Activated CD8-positive, alpha-beta memory T cell treated with anti-CD3 and anti-CD28 coated beads for 1 hour (primary cell): ENCODE data around the gene TSPAN17.

Source experiments
- DNase-seq, 2 donors: peaks; one replicate each; pipeline ENCODE4 v3.0.0-alpha.2; 2020; ENCODE audit warnings: low read depth in 1 of 2; ENCODE audit errors: extremely low read depth in 1 of 2

The TSPAN17 gene

DNA sequence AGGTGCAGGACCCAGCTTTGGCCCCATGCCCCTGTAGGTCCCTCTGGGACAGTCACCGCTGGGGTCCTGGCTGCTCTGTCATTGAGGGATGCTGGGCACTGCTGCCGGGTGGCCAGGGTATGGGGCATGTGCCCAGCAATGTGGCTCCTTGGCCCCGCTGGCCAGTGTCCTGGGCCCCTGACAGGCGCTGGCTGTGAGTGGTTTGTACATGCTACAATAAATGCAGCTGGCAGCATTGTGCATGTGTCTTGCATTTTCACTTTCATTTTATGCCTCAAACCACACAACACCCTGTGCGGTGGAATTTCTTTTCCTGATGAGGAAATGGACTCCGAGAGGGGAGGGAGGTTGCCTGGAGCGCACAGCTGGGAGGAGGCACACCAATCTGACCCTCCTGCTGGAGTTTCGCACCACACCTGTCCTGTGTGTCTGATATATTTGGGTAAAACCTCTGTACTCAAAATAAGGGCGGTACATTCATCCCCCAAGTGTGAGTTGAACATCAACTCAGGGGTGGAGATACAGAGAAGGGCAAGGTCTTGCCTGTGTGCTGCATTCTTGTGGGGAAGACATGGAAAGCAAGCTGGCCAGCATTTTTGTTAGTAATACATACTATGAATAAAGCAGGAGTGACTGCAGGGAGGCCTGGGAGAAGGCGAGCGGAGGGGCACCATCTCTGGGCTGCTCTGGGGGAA lies 11.7 kb downstream of the TSPAN17 start:
- no peak for DNase-seq

DNA sequence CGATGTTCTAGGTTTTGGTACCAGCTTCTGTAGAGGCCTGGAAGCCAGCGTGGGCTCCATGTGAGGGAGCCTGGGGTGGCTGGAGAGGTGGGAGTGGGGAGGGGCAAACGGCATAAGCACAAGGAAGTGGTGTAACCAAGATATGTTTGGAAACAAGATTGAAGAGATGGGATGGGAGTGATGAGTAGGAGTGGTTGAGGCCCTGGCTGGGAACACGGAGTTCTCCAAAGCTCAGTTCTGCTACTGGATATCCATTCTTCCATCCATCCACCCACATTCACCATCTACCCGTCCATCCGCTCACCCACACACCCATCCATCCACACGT lies 12.2 kb downstream of the TSPAN17 start:
- DNase-seq = no peak

- no peak for DNase-seq
These were observed 12.7 kb downstream of the TSPAN17 start for GRCh38 chr5:176659860-176660461.

DNA sequence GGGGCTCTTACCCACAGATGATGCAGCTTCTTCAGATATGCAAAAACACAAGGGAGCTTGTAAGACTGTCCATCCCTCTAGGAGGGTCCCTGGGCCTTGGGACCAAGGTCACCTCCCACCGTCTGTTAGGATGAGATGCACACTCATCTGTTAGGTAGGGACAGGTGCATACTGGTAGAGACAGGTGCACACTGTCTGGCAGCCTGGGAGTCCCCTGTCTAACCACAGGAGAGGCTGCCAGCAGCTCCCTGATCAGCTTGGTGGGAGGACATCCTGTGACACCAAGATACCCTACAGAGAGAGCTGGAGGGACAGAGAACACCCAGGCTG lies 13.2 kb downstream of the TSPAN17 start:
- DNase-seq = no peak

GRCh38 chr5:176660860-176661641 lies 13.8 kb downstream of the TSPAN17 start:
- DNase-seq = peak; percentile 48 to 67

GRCh38 chr5:176661676-176662075 lies 14.4 kb downstream of the TSPAN17 start:
- DNase-seq = no peak

GRCh38 chr5:176662371-176663333 lies 15.4 kb downstream of the TSPAN17 start:
- DNase-seq = no peak

DNA sequence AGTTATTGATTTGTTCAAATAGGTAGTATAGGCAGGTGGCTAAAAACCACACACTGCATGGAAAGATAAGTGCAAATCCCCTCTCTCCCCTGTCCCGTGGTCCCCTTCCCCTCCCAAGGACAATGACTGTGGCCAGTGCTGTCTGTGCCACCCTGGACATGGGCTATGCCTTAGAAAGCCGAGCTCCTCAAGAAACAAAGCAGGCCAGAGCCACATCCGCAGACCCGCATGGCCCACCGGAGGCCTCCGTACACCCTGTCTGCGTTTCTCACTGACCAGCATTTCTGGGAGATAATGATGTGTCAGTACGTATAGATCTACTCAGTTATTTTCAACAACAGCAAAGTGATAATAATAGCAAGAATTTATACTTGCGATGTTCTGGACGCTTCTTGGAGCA lies 16.3 kb downstream of the TSPAN17 start:
- no peak for DNase-seq

DNA sequence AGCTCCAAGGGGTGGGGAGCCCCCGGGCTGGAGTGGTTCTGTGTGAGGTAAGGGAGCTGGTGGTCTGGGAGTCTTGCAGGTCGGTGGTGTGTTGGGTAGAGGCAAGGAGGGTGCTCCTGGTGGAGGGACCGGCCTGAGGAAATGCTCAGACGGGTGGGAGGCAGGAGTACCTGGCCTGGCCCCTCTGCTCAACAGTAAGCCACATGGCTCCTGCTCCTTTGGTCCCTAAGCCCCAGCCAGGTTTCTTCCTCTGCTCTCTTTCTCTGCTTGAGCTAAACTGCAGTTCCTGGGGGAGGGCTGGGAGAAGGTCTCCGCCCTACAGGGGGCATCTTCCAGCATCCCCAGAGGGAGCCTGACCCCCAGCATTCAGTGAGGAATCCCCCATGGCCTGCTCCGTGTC lies 17.2 kb downstream of the TSPAN17 start:
- no peak for DNase-seq

DNA sequence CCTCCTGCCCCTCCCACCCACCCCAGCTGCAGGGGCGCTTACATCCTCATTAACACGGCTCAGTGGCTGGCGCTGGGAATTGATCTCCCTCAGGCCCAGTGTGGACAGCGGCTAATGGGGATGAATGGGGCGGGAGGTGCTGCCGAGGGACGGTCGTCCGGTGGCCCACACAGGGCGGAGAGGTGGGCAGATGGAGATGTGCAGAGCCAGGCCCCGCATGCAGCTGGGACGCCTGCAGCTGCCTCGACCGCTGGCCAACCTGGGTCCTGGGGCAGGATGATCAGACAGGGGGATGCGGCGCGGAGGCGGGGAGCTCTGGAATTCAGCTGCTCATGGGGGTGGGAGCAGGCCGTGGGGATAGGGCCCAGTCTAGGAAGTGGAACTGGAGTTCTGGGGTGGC lies 17.6 kb downstream of the TSPAN17 start:
- DNase-seq = no peak

GRCh38 chr5:176665517-176665916 lies 18.2 kb downstream of the TSPAN17 start:
- no peak for DNase-seq

GRCh38 chr5:176667637-176668036 lies 20.4 kb downstream of the TSPAN17 start:
- no peak for DNase-seq

DNA sequence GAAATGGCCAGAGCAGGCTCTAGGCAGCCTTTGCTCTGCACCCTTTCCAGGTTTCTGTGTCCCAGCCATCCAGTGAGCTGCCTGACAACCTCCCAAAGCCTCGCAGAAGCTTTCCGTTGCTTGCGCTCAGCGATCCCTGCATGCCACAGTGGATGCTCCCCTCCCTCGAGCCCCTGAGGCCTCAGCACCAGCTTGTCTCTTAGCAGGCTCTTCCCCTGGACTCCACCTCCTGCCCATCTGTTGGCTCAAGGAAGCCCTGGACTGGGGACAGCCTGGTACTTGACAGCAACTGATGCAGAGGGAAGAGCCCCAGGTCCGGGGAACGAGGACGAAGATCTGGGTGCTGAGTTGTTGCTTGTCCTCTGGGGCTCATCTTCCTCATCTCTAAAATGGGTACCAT lies 23.2 kb downstream of the TSPAN17 start:
- no peak for DNase-seq

DNA sequence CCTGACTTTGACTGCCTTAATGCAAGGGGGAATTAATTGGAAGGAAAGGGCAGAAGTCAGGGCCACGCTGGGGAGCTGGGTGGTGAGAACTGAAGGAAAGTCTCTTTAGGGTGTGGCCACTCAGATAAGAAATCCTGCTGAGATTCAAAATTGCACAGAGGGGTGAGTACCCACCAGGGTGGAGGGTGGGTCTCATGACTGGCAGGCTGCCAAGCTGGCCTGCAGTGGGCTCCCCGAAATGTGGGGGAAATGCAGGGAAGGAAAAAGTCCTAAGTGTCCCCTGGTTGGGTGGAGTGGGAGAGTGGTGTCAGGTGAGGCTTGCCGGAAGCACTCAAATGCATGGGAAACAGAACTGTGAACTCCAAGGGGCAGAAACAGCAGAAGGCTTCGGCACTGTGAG lies 24.1 kb downstream of the TSPAN17 start:
- DNase-seq = no peak

DNA sequence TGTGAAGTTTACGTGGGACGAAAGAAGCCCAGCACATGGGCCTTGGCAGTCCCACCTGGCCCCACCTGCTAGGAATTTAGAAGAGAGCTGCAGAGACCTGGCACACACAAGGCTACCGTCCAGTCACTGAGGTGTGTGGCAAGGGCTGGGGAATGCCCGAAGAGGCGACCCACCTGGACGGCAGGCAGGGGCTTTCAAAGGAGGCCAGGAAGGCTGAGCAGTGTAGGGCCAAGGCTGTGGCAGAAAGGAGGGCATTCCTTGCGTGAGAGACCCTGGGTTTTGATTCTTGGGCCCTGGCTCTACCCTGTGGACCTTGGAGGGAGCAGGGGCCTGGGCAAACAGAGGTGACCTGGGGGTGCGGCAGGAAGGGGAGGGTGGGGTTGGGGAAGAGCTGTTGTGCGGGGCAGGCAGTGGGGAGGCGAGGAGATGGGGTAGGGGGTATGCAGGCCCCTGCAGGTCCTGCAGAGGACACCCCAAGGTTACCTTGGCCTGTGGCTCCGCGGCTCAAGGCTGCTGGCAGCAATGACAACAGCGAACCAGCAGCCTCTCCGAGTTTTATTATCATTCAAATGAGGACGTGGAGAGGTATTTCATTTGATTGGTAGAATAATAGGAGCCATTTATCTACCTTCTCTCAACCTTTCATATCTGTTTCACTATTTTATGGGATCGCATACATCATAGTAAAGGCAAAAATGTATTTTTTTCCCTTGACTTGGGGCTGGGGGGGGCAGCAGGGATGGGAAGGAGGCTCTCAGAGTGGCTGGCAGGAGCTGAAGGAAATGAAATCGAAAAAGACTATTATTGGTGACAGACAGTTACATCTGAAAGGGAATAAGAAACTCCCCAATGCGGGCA lies 24.8 kb downstream of the TSPAN17 start:
- DNase-seq = no peak

GRCh38 chr5:176673651-176674583 lies 26.6 kb downstream of the TSPAN17 start:
- DNase-seq = no peak

DNA sequence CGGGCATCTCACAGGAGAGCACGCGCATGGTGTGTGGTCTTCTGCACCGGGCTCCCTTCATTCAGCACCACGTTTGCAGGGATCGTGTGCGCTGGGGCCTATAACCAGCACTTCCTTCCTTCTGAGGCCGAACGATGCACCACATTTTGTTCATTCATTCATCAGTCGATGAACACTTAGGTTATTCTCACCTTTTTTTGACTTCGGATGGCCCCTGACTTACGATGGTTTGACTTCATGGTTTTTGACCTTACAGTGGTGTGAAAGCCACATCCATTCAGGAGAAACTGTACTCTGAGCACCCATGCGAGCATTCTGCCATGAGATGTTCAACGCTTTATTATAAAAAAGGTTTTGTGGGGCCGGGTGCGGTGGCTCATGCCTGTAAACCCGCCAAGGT lies 27.5 kb downstream of the TSPAN17 start:
- DNase-seq = no peak

DNA sequence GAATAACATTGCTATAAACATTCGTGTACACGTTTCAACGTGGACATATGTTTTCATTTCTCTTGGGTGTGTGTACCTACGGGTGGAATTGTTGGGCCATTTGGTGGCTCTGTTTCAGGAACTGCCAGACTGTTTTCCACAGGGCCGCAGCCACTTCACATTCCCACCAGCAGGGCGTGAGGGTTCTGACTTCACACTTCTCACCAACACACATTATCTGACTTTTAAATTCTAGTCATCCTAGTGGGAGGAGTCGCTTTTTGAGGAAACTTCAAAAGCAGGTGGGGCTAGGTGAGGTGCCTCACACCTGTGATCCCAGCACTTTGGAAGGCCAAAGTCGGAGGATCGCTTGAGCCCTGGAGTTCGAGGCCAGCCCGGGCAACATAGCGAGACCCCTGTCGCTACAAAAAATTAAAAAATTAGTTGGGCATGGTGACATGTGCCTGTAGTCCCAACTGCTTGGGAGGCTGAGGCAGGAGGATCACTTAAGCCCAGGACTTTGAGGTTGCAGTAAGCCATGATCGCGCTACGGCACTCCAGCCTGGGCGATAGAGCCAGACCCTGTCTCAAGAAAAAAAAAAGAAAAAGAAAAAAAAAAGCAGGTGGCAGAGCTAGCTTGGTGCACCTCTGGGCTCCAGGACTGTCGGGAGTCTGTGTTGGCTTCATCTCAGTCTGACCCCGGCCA lies 28.5 kb downstream of the TSPAN17 start:
- no peak for DNase-seq

DNA sequence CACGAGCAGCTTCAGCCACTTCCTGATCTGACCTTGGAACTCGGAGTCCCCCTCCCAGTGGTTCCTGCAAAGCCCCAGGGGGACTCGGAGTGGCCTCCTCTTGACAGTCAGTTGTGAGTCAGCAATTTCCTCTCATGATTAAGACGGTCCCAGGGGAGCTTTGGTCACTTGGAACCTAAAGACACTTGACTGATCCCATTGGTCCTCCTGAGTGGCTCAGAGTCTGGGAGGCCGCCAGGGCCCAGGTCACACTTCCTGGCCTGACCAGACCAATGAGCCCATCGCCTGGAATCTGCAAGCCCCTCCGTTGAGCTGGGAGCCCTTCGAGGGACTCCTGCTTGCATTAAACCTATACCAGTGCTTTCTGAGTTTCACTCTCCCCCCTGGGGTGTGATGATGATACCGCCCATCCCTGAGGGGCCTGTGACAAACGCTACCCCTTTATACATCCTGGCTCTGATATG lies 29.1 kb downstream of the TSPAN17 start:
- DNase-seq = no peak
